ENCODE results near the gene CHODL. TPM values are rescaled to one million over a fixed set of nuclear protein-coding genes. Genes with fewer than 3 reads are reported as not detected.

Gene CHODL
- total RNA-seq, 1 experiment from 2014 or later: 3.1 TPM

DNA sequence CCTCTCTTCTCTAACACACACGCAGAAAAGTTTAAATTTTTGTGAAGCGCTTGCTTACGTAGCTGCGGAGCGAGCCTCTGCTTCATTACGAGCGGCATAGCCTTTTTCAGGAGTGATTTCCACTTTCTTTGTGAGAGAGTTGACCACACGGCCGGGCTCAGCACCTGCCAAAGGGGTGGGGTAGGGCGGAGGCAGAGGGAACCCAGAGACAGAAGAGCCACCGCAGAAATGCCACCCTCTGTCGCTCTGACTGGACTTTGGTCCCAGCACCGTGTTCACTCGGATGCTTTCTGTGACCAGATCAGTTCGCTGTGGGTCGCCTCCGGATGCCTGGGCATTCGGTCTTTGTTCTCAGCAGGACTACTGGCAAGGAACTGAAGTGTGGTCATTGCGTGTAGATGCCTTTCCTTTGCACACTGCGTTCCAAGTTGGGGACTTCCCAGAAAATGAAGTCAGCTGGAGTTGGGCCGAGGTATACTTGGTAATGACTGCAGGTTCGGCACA, 883 bp downstream of the CHODL start (continued):
- TF ChIP-seq NFYB (CRISPR knock-in tag; conservative IDR thresholded peaks at IDR 0.05; ENCODE audit: low read depth) (no peak), ETV6 (CRISPR knock-in tag; IDR thresholded peaks at IDR 0.05) (no peak)

DNA sequence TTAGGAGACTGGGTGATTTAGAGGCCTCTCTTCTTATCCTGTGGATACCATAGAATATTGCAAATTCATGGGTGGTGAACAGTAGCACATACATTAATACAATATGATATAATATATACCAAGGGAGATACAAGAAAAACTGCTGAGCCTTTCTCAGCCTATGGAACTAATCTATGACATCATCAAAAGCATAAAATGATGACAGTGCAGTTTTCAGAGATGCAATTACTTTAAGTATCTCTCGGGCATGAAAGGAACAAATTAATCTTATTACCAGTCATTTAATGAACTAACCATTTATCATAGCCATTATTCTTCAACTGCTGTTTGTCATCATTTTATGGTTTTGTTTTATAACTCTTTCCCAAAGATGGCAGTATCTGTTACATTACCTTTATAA, 3.5 kb downstream of the CHODL start:
- TF ChIP-seq, protein P1, sequence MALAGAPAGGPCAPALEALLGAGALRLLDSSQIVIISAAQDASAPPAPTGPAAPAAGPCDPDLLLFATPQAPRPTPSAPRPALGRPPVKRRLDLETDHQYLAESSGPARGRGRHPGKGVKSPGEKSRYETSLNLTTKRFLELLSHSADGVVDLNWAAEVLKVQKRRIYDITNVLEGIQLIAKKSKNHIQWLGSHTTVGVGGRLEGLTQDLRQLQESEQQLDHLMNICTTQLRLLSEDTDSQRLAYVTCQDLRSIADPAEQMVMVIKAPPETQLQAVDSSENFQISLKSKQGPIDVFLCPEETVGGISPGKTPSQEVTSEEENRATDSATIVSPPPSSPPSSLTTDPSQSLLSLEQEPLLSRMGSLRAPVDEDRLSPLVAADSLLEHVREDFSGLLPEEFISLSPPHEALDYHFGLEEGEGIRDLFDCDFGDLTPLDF (CRISPR knock-in tag; IDR thresholded peaks at IDR 0.05): no peak
- TF ChIP-seq HMGA2 (CRISPR knock-in tag; IDR thresholded peaks at IDR 0.05): no peak
- TF ChIP-seq IRF2 (CRISPR knock-in tag; IDR thresholded peaks at IDR 0.05; ENCODE audit: borderline replicate concordance, low read depth): no peak
- TF ChIP-seq, protein P2, sequence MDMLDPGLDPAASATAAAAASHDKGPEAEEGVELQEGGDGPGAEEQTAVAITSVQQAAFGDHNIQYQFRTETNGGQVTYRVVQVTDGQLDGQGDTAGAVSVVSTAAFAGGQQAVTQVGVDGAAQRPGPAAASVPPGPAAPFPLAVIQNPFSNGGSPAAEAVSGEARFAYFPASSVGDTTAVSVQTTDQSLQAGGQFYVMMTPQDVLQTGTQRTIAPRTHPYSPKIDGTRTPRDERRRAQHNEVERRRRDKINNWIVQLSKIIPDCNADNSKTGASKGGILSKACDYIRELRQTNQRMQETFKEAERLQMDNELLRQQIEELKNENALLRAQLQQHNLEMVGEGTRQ (CRISPR knock-in tag; IDR thresholded peaks at IDR 0.05): no peak
- TF ChIP-seq ESRRA (CRISPR knock-in tag; IDR thresholded peaks at IDR 0.05; ENCODE audit: borderline replicate concordance): no peak
- no peak for TF ChIP-seq SOX15 (CRISPR knock-in tag; IDR thresholded peaks at IDR 0.05)
- TF ChIP-seq ZNF219 (CRISPR knock-in tag; IDR thresholded peaks at IDR 0.05; ENCODE audit: borderline replicate concordance): no peak
- TF ChIP-seq ELF4 (CRISPR knock-in tag; IDR thresholded peaks at IDR 0.05; ENCODE audit: low read depth): no peak
- no peak for TF ChIP-seq ZNF232 (CRISPR knock-in tag; IDR thresholded peaks at IDR 0.05)
- TF ChIP-seq, protein P3, sequence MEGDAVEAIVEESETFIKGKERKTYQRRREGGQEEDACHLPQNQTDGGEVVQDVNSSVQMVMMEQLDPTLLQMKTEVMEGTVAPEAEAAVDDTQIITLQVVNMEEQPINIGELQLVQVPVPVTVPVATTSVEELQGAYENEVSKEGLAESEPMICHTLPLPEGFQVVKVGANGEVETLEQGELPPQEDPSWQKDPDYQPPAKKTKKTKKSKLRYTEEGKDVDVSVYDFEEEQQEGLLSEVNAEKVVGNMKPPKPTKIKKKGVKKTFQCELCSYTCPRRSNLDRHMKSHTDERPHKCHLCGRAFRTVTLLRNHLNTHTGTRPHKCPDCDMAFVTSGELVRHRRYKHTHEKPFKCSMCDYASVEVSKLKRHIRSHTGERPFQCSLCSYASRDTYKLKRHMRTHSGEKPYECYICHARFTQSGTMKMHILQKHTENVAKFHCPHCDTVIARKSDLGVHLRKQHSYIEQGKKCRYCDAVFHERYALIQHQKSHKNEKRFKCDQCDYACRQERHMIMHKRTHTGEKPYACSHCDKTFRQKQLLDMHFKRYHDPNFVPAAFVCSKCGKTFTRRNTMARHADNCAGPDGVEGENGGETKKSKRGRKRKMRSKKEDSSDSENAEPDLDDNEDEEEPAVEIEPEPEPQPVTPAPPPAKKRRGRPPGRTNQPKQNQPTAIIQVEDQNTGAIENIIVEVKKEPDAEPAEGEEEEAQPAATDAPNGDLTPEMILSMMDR (IDR thresholded peaks at IDR 0.05): no peak
- no peak for TF ChIP-seq EMX1 (CRISPR knock-in tag; IDR thresholded peaks at IDR 0.05)
- no peak for TF ChIP-seq TP53 (CRISPR knock-in tag; IDR thresholded peaks at IDR 0.05)
- TF ChIP-seq ZNF423 (CRISPR knock-in tag; IDR thresholded peaks at IDR 0.05): no peak
- no peak for TF ChIP-seq ZBTB21 (CRISPR knock-in tag; IDR thresholded peaks at IDR 0.05; ENCODE audit: borderline replicate concordance)
- no peak for TF ChIP-seq MXD4 (CRISPR knock-in tag; IDR thresholded peaks at IDR 0.05; ENCODE audit: borderline replicate concordance)
- TF ChIP-seq, protein P4, sequence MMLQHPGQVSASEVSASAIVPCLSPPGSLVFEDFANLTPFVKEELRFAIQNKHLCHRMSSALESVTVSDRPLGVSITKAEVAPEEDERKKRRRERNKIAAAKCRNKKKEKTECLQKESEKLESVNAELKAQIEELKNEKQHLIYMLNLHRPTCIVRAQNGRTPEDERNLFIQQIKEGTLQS (CRISPR knock-in tag; conservative IDR thresholded peaks at IDR 0.05): no peak
- TF ChIP-seq, protein P5, sequence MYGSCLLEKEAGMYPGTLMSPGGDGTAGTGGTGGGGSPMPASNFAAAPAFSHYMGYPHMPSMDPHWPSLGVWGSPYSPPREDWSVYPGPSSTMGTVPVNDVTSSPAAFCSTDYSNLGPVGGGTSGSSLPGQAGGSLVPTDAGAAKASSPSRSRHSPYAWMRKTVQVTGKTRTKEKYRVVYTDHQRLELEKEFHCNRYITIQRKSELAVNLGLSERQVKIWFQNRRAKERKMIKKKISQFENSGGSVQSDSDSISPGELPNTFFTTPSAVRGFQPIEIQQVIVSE (CRISPR knock-in tag; IDR thresholded peaks at IDR 0.05; ENCODE audit: borderline replicate concordance): no peak
- TF ChIP-seq NR2C2 (CRISPR knock-in tag; IDR thresholded peaks at IDR 0.05): no peak
- TF ChIP-seq, protein P6, sequence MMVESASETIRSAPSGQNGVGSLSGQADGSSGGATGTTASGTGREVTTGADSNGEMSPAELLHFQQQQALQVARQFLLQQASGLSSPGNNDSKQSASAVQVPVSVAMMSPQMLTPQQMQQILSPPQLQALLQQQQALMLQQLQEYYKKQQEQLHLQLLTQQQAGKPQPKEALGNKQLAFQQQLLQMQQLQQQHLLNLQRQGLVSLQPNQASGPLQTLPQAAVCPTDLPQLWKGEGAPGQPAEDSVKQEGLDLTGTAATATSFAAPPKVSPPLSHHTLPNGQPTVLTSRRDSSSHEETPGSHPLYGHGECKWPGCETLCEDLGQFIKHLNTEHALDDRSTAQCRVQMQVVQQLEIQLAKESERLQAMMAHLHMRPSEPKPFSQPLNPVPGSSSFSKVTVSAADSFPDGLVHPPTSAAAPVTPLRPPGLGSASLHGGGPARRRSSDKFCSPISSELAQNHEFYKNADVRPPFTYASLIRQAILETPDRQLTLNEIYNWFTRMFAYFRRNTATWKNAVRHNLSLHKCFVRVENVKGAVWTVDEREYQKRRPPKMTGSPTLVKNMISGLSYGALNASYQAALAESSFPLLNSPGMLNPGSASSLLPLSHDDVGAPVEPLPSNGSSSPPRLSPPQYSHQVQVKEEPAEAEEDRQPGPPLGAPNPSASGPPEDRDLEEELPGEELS (CRISPR knock-in tag; IDR thresholded peaks at IDR 0.05): no peak
- Mint-ChIP-seq H3K4me1 (0 out of 2 replicates have a peak, but pooled peaks cover 2% of the 10 kb centered on the region), H3K27ac (no peak overlapping the region), H3K9me3 (no peaks in the 10 kb centered on the region), H3K36me3 (no peaks in the 10 kb centered on the region), H3K27me3 (ENCODE audit: low read depth) (peaks cover 44% of the 10 kb centered on the region), H3K4me3 (no peak overlapping the region)
- ATAC-seq (no peak), DNase-seq (ENCODE audit: low spot score) (no peak)
- CTCF ChIA-PET: no interaction called here
- POLR2A ChIA-PET: no interaction called here

Data from WTC11 (cell line).